Body of pancreas (tissue), 4 donors: Measurements from ENCODE around the gene DIPK1A. TPM values are rescaled to one million over a fixed set of nuclear protein-coding genes. Genes with fewer than 3 reads are reported as not detected.

ENCODE experiments used
- ATAC-seq: fragments of 150-250 bp; one replicate; pipeline ENCODE4 v1.9.1; 2016
- DNase-seq, 4 donors: peaks; one replicate each; pipeline ENCODE4 v3.0.0-alpha.2; 2019
- H3K27ac ChIP-seq, 4 donors: fragments of 200-600 bp; sonication (generic); 1 replicate in 3 of 4; 2 replicates in 1 of 4; pipeline versions ENCODE4 v1.5.1 to v1.6.1; 2016 to 2019; ENCODE audit warnings: mild to moderate bottlenecking in 1 of 4, mixed read lengths in 1 of 4, moderate library complexity in 1 of 4
- H3K27me3 ChIP-seq, 2 donors: fragments of 200-600 bp; sonication (generic); one replicate each; pipeline ENCODE4 v1.6.0; 2016; ENCODE audit warnings: mild to moderate bottlenecking in 1 of 2
- H3K36me3 ChIP-seq, 2 donors: fragments of 200-600 bp; sonication (generic); replicated peaks in 1 of 2; 2 replicates each; pipeline ENCODE4 v1.5.1; 2016; ENCODE audit warnings: low read depth in 2 of 2; ENCODE audit not compliant: insufficient read depth in 1 of 2
- H3K4me1 ChIP-seq: fragments of 200-600 bp; sonication (generic); one replicate; pipeline ENCODE4 v1.6.0; 2016
- H3K4me3 ChIP-seq, 2 donors: fragments of 200-600 bp; sonication (generic); 1 replicate in 1 of 2; 2 replicates in 1 of 2; pipeline ENCODE4 v1.5.1; 2016 to 2019
- H3K9me3 ChIP-seq, 3 donors: fragments of 200-600 bp; sonication (generic); 1 replicate in 2 of 3; 2 replicates in 1 of 3; pipeline ENCODE4 v1.5.1; 2016
- CTCF ChIP-seq, 7 experiments: fragments of 450-650 bp in 4 of 7; fragments of 200-600 bp in 3 of 7; sonication (generic) in 3 of 7; IDR thresholded peaks; one replicate each; pipeline ENCODE4 v1.5.1; 2016 to 2019; ENCODE audit warnings: antibody characterized with exemption in 7 of 7
- POLR2A ChIP-seq, 3 donors: fragments of 450-650 bp; IDR thresholded peaks; one replicate each; pipeline ENCODE4 v1.6.1; 2016; ENCODE audit warnings: antibody characterized with exemption in 3 of 3, mild to moderate bottlenecking in 2 of 3
- WGBS, 2 donors: methylation state at CpG; one replicate each; pipeline ENCODE4 v1.1.5; 2017; 5-methylcytosine and 5-hydroxymethylcytosine counted together
- intact Hi-C: fragments of 100-400 bp; cut with DNase I; formaldehyde crosslinking; loops from one replicate; pipeline ENCODE4 v1.15.1; 2023
- total RNA-seq, 2 donors: library from RNA; depleted of rRNA; stranded (reverse); fragments of >200 nt; gene quantifications; one replicate each; pipeline ENCODE4 v1.1.0, GENCODE V29; 2016

DIPK1A gene
- total RNA-seq, 2 donors from 2014 or later = 3.9 to 8.2 TPM

GRCh38 chr1:92936865-92937264, 24.4 kb downstream of the DIPK1A start:
- ATAC-seq = no peak
- H3K27me3 ChIP-seq = no peaks in the 10 kb centered on the region
- no peaks in the 10 kb centered on the region for H3K36me3 ChIP-seq
- TF ChIP-seq CTCF (IDR thresholded peaks at IDR 0.05) (no peak), POLR2A (IDR thresholded peaks at IDR 0.05) (no peak)
- H3K4me3 ChIP-seq = no peak overlapping the region
- no peak for DNase-seq
- WGBS, 2 donors = 95 to 100% methylated on average over 1 of the region's 1 CpG
- intact Hi-C loops = no loop called here
- H3K4me1 ChIP-seq = peaks cover 16% of the 10 kb centered on the region
- no peaks in the 10 kb centered on the region for H3K9me3 ChIP-seq
- H3K27ac ChIP-seq = no peak overlapping the region

DNA sequence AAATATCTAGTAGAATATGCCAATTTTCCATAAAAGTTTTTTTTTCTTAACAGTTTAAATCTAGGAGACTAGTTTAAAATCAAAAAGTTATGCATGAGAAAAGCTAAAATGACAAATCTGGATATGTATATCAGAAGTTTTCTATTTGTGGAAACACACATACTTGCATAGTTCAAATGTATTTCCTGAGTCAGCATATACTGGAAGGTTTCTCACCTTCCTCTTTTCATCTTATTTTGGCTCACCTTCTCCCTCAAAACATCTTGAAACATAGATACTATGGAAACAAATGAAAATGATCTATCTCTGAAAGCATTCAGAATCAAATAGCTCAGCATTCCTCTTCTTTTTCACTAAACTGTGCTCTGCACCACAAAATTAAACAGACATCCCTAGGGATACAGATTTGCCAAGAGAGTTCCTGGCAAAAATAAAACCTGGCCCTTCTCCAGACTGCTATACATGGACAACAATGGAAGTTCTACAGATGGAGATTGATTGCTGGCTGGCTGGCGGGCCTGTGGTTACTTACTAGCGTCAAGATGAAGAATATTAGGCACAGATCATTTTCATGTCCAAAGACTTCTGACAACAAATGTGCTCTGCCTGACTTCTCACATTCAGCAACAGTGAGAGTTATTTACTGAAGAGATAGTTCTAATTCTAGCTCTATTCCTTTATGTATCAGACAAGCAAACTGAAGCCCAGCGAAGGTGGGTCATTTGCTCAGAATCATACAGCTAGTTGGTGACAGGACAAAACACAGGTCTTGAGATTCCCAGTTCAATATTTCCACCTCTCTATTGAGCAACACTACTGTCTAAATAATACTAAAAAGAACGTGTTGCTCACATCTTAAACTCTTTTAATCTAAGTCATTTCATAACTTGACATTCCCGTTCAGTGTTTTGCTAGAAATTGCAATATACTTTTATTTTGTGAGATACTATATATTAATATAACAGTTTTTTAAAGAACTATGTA, 26.6 kb downstream of the DIPK1A start:
- H3K36me3 ChIP-seq = no peaks in the 10 kb centered on the region
- ATAC-seq (no peak), DNase-seq (peak in 3 of 4 donors; percentile 30 to 31 (median 30))
- WGBS, 2 donors = 55 to 60% methylated on average over 5 of the region's 5 CpGs
- TF ChIP-seq POLR2A (IDR thresholded peaks at IDR 0.05) (no peak), CTCF (IDR thresholded peaks at IDR 0.05) (no peak)
- no peaks in the 10 kb centered on the region for H3K27me3 ChIP-seq
- H3K4me3 ChIP-seq = no peak overlapping the region
- peaks cover 16% of the 10 kb centered on the region for H3K4me1 ChIP-seq
- intact Hi-C loops = no loop called here
- H3K27ac ChIP-seq = no peak overlapping the region
- no peaks in the 10 kb centered on the region for H3K9me3 ChIP-seq

- ATAC-seq (peak; percentile 47), DNase-seq (no peak)
- H3K4me3 ChIP-seq = no peak overlapping the region
- H3K9me3 ChIP-seq = no peaks in the 10 kb centered on the region
- no peaks in the 10 kb centered on the region for H3K27me3 ChIP-seq
- H3K4me1 ChIP-seq = peaks cover 16% of the 10 kb centered on the region
- H3K27ac ChIP-seq = no peak overlapping the region
- intact Hi-C loops = no loop called here
- WGBS, 2 donors = 12 to 24% methylated on average over 2 of the region's 2 CpGs
- no peaks in the 10 kb centered on the region for H3K36me3 ChIP-seq
- TF ChIP-seq POLR2A (IDR thresholded peaks at IDR 0.05) (no peak), CTCF (IDR thresholded peaks at IDR 0.05) (no peak)
Measured at GRCh38 chr1:92933459-92933858, 27.8 kb downstream of the DIPK1A start.

DNA sequence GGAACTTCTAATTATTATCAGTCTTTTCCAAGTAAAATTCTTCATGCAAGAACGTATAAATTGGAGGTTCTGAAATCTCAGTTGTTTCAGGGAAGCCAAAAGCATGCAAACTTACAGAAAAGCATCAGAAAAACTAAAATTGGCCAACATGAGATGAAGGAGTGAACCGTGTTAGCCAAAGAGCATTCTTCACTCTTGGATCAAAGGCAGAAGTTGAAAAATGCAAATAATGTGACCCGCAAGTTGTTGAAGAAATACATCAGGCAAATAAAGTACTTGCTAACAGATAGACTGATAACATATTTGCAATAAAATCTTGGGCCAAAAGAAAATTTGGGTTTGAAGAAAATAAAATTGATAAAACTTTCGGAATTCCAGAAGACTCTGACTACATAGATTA, 29.6 kb downstream of the DIPK1A start:
- H3K27ac ChIP-seq = no peak overlapping the region
- no peak for TF ChIP-seq POLR2A (IDR thresholded peaks at IDR 0.05)
- no peak for TF ChIP-seq CTCF (IDR thresholded peaks at IDR 0.05)
- DNase-seq = no peak
- no peaks in the 10 kb centered on the region for H3K36me3 ChIP-seq
- peaks cover 16% of the 10 kb centered on the region for H3K4me1 ChIP-seq
- no peaks in the 10 kb centered on the region for H3K27me3 ChIP-seq
- no peak overlapping the region for H3K4me3 ChIP-seq
- no peaks in the 10 kb centered on the region for H3K9me3 ChIP-seq
- 90 to 92% methylated on average over 4 of the region's 4 CpGs for WGBS, 2 donors
- no peak for ATAC-seq
- intact Hi-C loops = no loop called here
